GM12878 (cell line): ENCODE measurements around the gene QPRT. TPM values are rescaled to one million over a fixed set of nuclear protein-coding genes. Genes with fewer than 3 reads are reported as not detected.

Experiments used
- ASH2L ChIP-seq: fragments of 300-600, 200-600 bp; sonication (generic); IDR thresholded peaks from 2 replicates; pipeline ENCODE4 v1.6.1; 2017; ENCODE audit warnings: low read depth, mild to moderate bottlenecking, borderline replicate concordance
- ATF7 ChIP-seq: fragments of 450-650 bp; IDR thresholded peaks from 2 replicates; pipeline ENCODE4 v1.6.1; 2016; ENCODE audit warnings: low read depth, mild to moderate bottlenecking
- CEBPB ChIP-seq, 2 experiments: fragments of 150-350 bp in 1 of 2; IDR thresholded peaks; 2 replicates each; pipeline ENCODE4 v1.6.1; 2012 to 2014; ENCODE audit warnings: low read depth in 2 of 2, low read length in 2 of 2, borderline replicate concordance in 1 of 2, inconsistent platforms in 1 of 2
- E2F8 ChIP-seq: fragments of 450-650 bp; IDR thresholded peaks from 2 replicates; pipeline ENCODE4 v1.6.1; 2018; ENCODE audit warnings: mild to moderate bottlenecking, low read depth, moderate library complexity; ENCODE audit not compliant: partially characterized antibody
- E4F1 ChIP-seq: fragments of 450-650 bp; IDR thresholded peaks from 2 replicates; pipeline ENCODE4 v1.6.1; 2018; ENCODE audit warnings: borderline replicate concordance, mild to moderate bottlenecking; ENCODE audit not compliant: partially characterized antibody
- EGR1 ChIP-seq, 2 experiments: IDR thresholded peaks; 1 replicate in 1 of 2; 2 replicates in 1 of 2; pipeline ENCODE4 v1.6.1; 2011 to 2012; ENCODE audit warnings: low read depth in 2 of 2, low read length in 2 of 2, borderline replicate concordance in 1 of 2, mild to moderate bottlenecking in 1 of 2, moderate library complexity in 1 of 2
- EP300 ChIP-seq, 2 experiments: fragments of 150-350 bp in 1 of 2; IDR thresholded peaks; 2 replicates each; pipeline ENCODE4 v1.6.1; 2011 to 2012; ENCODE audit warnings: low read depth in 2 of 2, low read length in 2 of 2, borderline replicate concordance in 1 of 2, improper control_type of control experiment in 1 of 2, inconsistent platforms in 1 of 2; ENCODE audit not compliant: control insufficient read depth in 1 of 2
- GATAD2B ChIP-seq: fragments of 450-650 bp; conservative IDR thresholded peaks from 2 replicates; pipeline ENCODE4 v1.6.1; 2017; ENCODE audit warnings: low read depth, mild to moderate bottlenecking, moderate library complexity
- NBN ChIP-seq: fragments of 450-650 bp; IDR thresholded peaks from 2 replicates; pipeline ENCODE4 v1.6.1; 2016
- NR2C1 ChIP-seq: fragments of 450-650 bp; IDR thresholded peaks from 2 replicates; pipeline ENCODE4 v1.6.1; 2017; ENCODE audit warnings: antibody characterized with exemption, mild to moderate bottlenecking, moderate library complexity
- NRF1 ChIP-seq: conservative IDR thresholded peaks from 2 replicates; pipeline ENCODE4 v1.6.1; 2011; ENCODE audit warnings: mild to moderate bottlenecking, low read depth, low read length, improper control_type of control experiment
- RAD21 ChIP-seq: IDR thresholded peaks from 2 replicates; pipeline ENCODE4 v1.6.1; 2011; ENCODE audit warnings: mild to moderate bottlenecking, low read depth, low read length, moderate library complexity; ENCODE audit not compliant: insufficient read depth
- RFX5 ChIP-seq: IDR thresholded peaks from 2 replicates; pipeline ENCODE4 v1.6.1; 2011; ENCODE audit warnings: low read depth, low read length, improper control_type of control experiment
- RUNX3 ChIP-seq: IDR thresholded peaks from 2 replicates; pipeline ENCODE4 v1.6.1; 2012; ENCODE audit warnings: low read length, inconsistent platforms
- SIX5 ChIP-seq: IDR thresholded peaks from 2 replicates; pipeline ENCODE4 v1.6.1; 2011; ENCODE audit warnings: mild to moderate bottlenecking, low read depth, low read length, moderate library complexity; ENCODE audit not compliant: severe bottlenecking
- SKIL ChIP-seq: fragments of 450-650 bp; IDR thresholded peaks from 2 replicates; pipeline ENCODE4 v1.6.1; 2017; ENCODE audit warnings: mild to moderate bottlenecking, low read depth, inconsistent platforms; ENCODE audit not compliant: poor library complexity, severe bottlenecking
- SMAD5 ChIP-seq: IDR thresholded peaks from 2 replicates; pipeline ENCODE4 v1.6.1; 2016; ENCODE audit warnings: antibody characterized with exemption, low read depth
- SMARCA5 ChIP-seq: fragments of 450-650 bp; IDR thresholded peaks from 2 replicates; pipeline ENCODE4 v1.6.1; 2017; ENCODE audit warnings: mild to moderate bottlenecking
- SP1 ChIP-seq: IDR thresholded peaks from one replicate; pipeline ENCODE4 v1.6.1; 2011; ENCODE audit warnings: low read depth, low read length
- TBL1XR1 ChIP-seq: IDR thresholded peaks from 2 replicates; pipeline ENCODE4 v1.6.1; 2012; ENCODE audit warnings: low read depth, low read length, improper control_type of control experiment
- YBX1 ChIP-seq: fragments of 450-650 bp; IDR thresholded peaks from 2 replicates; pipeline ENCODE4 v1.6.1; 2016; ENCODE audit warnings: antibody characterized with exemption
- ZNF274 ChIP-seq: IDR thresholded peaks from one replicate; pipeline ENCODE4 v1.8.0; 2011; ENCODE audit not compliant: insufficient read length, insufficient read depth
- ZZZ3 ChIP-seq: IDR thresholded peaks from 2 replicates; pipeline ENCODE4 v1.6.1; 2011; ENCODE audit warnings: low read depth; ENCODE audit not compliant: control insufficient read depth, insufficient read length
- polyA plus RNA-seq, 11 experiments: library from polyadenylated mRNA; depleted of rRNA in 4 of 11; unstranded in 6 of 11; stranded (reverse) in 5 of 11; fragments of >200 nt; fragmentation: Nextera tagmentation in 4 of 11; fragmentation: Illumina TruSeq in 1 of 11; extraction: Ambion mirVana in 4 of 11; extraction: Trizol in 1 of 11; gene quantifications; 1 replicate in 1 of 11; 2 replicates in 10 of 11; pipeline versions ENCODE4 v1.2.1 to v1.2.3, GENCODE V29; 2011 to 2016; ENCODE audit warnings: inconsistent platforms in 2 of 11, missing spikeins in 2 of 11, low read depth in 1 of 11
- total RNA-seq, 4 experiments: library from RNA; depleted of rRNA in 3 of 4; stranded (reverse); fragments of >200 nt in 3 of 4; fragmentation: Illumina TruSeq in 1 of 4; extraction: Trizol in 1 of 4; gene quantifications; 2 replicates each; pipeline versions ENCODE4 v1.2.1 to v1.2.3, GENCODE V29; 2013 to 2021

QPRT gene
- total and polyA plus RNA-seq, 10 of the 15 experiments (the other 5 are each of a cell fraction or from before 2014, with no cell fraction given): 2.7 to 43.0 (median 31.3) TPM

- no peak for TF ChIP-seq E4F1
- TF ChIP-seq NR2C1: no peak
- no peak for TF ChIP-seq EGR1 (IDR thresholded peaks at IDR 0.05; ENCODE audit: borderline replicate concordance in 1 of 2, low read depth in 2 of 2, low read length in 2 of 2)
- no peak for TF ChIP-seq CEBPB (IDR thresholded peaks at IDR 0.05; ENCODE audit: borderline replicate concordance in 1 of 2, low read depth in 2 of 2, low read length in 2 of 2)
- TF ChIP-seq RUNX3: 0 out of 2 replicates have a peak, but pooled peaks have one; percentile 26
- TF ChIP-seq SKIL: no peak
- TF ChIP-seq SIX5: no peak
- no peak for TF ChIP-seq RAD21
- TF ChIP-seq NRF1: no peak
- TF ChIP-seq ATF7: peak; percentile 40; the same call in 1 of the 2 replicates
- no peak for TF ChIP-seq ASH2L
- TF ChIP-seq EP300 (IDR thresholded peaks at IDR 0.05; ENCODE audit: borderline replicate concordance in 1 of 2, control insufficient read depth in 1 of 2, low read depth in 2 of 2, low read length in 2 of 2): 0 out of 4 replicates have a peak, but pooled peaks of 1 of the 2 experiments have one; percentile 9
- no peak for TF ChIP-seq YBX1
- TF ChIP-seq ZZZ3: no peak
- TF ChIP-seq SMARCA5: peak; percentile 96
- TF ChIP-seq TBL1XR1: no peak
- 0 out of 2 replicates have a peak, but pooled peaks have one; percentile 41 for TF ChIP-seq GATAD2B
- TF ChIP-seq NBN: no peak; the same call in 1 of the 2 replicates
- TF ChIP-seq SP1: no peak
- TF ChIP-seq ZNF274: no peak
- TF ChIP-seq RFX5: no peak
- no peak for TF ChIP-seq E2F8
- TF ChIP-seq SMAD5: no peak
Measured at GRCh38 chr16:29644973-29645693, 33.8 kb upstream of the QPRT start (continued).
